HG03175 (cell line): Measurements from ENCODE around the gene BAX.

Experiments
- ATAC-seq: cut with Tn5 transposase; IDR thresholded peaks from one replicate; pipeline ENCODE4 v1.9.1; 2021; ENCODE audit warnings: mild to moderate bottlenecking, moderate library complexity; ENCODE audit not compliant: unreplicated experiment

Gene BAX

GRCh38 chr19:48961673-48962028, 7.0 kb downstream of the BAX start:
- no peak for ATAC-seq

GRCh38 chr19:48962029-48962848, 7.6 kb downstream of the BAX start:
- peak; percentile 33 for ATAC-seq

- no peak for ATAC-seq
These were observed 8.1 kb downstream of the BAX start for GRCh38 chr19:48962849-48963165.

GRCh38 chr19:48963371-48964204, 8.9 kb downstream of the BAX start:
- no peak for ATAC-seq

GRCh38 chr19:48964205-48965039, 9.7 kb downstream of the BAX start:
- ATAC-seq, result no peak

GRCh38 chr19:48965040-48965805, 10.5 kb downstream of the BAX start, which contains the start of gene FTL:
FTL (plus strand) TSS chr19:48965309; CDS start chr19:48965508, 199 bp downstream.
- peak; percentile 65 for ATAC-seq

- peak; percentile 34 for ATAC-seq
These were observed 11.3 kb downstream of the BAX start for GRCh38 chr19:48965806-48966540.

- no peak for ATAC-seq
These were observed 12.1 kb downstream of the BAX start for GRCh38 chr19:48966541-48967345.

GRCh38 chr19:48967346-48968178, 12.9 kb downstream of the BAX start:
- no peak for ATAC-seq

GRCh38 chr19:48968179-48968661, 13.5 kb downstream of the BAX start:
- no peak for ATAC-seq

- no peak for ATAC-seq
These were observed 14.1 kb downstream of the BAX start for GRCh38 chr19:48968813-48969218.

GRCh38 chr19:48969276-48970138, 14.8 kb downstream of the BAX start:
- no peak for ATAC-seq

GRCh38 chr19:48970139-48970766, 15.6 kb downstream of the BAX start:
- no peak for ATAC-seq

GRCh38 chr19:48970923-48971395, 16.3 kb downstream of the BAX start:
- no peak for ATAC-seq

GRCh38 chr19:48975947-48976847, 21.5 kb downstream of the BAX start:
- no peak for ATAC-seq
